HCT116 (cell line): ENCODE measurements around the gene XPC. TPM values are rescaled to one million over a fixed set of nuclear protein-coding genes. Genes with fewer than 3 reads are reported as not detected.

Experiments used
- ATAC-seq: fragments of 200-7000 bp; cut with Tn5 transposase; 2 replicates; pipeline ENCODE4 v1.9.1; 2020; ENCODE audit warnings: mild to moderate bottlenecking, moderate library complexity
- BruUV-seq: library from RNA; stranded (reverse); fragments of 400-500 nt; replicated peaks from 2 replicates; lab custom pipeline; 2021; lab: Mats Ljungman, UMichigan
- CTCF ChIA-PET: fragments of 300-600 bp; sonication (Branson Sonifier 250); formaldehyde crosslinking; loops from one replicate; lab custom pipeline; 2021; ENCODE audit warnings: antibody characterized with exemption; lab: Charles Lee
- POLR2A ChIA-PET: fragments of 300-600, 350-600 bp; sonication (Branson Sonifier 250); formaldehyde crosslinking; loops from one replicate; lab custom pipeline; 2021; ENCODE audit warnings: antibody characterized with exemption; lab: Charles Lee
- RAD21 ChIA-PET, 2 experiments: fragments of 300-600 bp; sonication (Branson Sonifier 250); formaldehyde crosslinking; loops; one replicate each; lab custom pipeline; 2023; ENCODE audit warnings: low total read pairs in 2 of 2; ENCODE audit not compliant: uncharacterized antibody in 2 of 2, unreplicated experiment in 2 of 2, low non-redundant PET in 1 of 2; lab: Charles Lee
- DNase-seq: peaks from one replicate; pipeline ENCODE4 v3.0.0-alpha.2; 2010; ENCODE audit warnings: low read depth, low spot score
- H2AFZ ChIP-seq: fragments of 200-600 bp; shearing (Covaris generic), sonication (generic); 2 replicates; pipeline ENCODE4 v1.6.1; 2017; ENCODE audit warnings: low read depth, mixed run types, mixed read lengths, antibody characterized with exemption, low read length; ENCODE audit not compliant: poor library complexity, severe bottlenecking
- H3K27ac ChIP-seq: 2 replicates; pipeline ENCODE4 v1.5.1; 2012; ENCODE audit warnings: low read depth, low read length
- H3K27me3 ChIP-seq: fragments of 200-600 bp; sonication (generic); 2 replicates; pipeline ENCODE4 v1.6.1; 2016; ENCODE audit warnings: mixed run types, low read length, mixed read lengths; ENCODE audit not compliant: insufficient read depth
- H3K36me3 ChIP-seq, 2 experiments: fragments of 200-500 bp in 1 of 2; fragments of 200-600 bp in 1 of 2; sonication (Bioruptor generic) in 1 of 2; sonication (generic) in 1 of 2; 2 replicates each; pipeline versions ENCODE4 v1.5.1 to v1.6.1; 2014 to 2016; ENCODE audit warnings: low read length in 2 of 2, inconsistent platforms in 1 of 2, mixed read lengths in 1 of 2, mixed run types in 1 of 2; ENCODE audit not compliant: insufficient read depth in 2 of 2, control insufficient read depth in 1 of 2
- H3K4me1 ChIP-seq, 2 experiments: fragments of 200-600 bp in 1 of 2; sonication (generic) in 1 of 2; 2 replicates each; pipeline versions ENCODE4 v1.5.1 to v1.6.1; 2012 to 2017; ENCODE audit warnings: low read length in 2 of 2, inconsistent platforms in 1 of 2, mild to moderate bottlenecking in 1 of 2, mixed read lengths in 1 of 2, mixed run types in 1 of 2, moderate library complexity in 1 of 2; ENCODE audit not compliant: insufficient read depth in 2 of 2, control insufficient read depth in 1 of 2
- H3K4me2 ChIP-seq: fragments of 200-600 bp; sonication (generic); 2 replicates; pipeline ENCODE4 v1.6.1; 2017; ENCODE audit warnings: mixed run types, low read length, mixed read lengths
- H3K4me3 ChIP-seq, 2 experiments: fragments of 200-600 bp in 1 of 2; sonication (generic) in 1 of 2; replicated peaks in 1 of 2; 2 replicates each; pipeline ENCODE4 v1.5.1; 2011 to 2016; ENCODE audit warnings: low read length in 2 of 2, control low read depth in 1 of 2, low read depth in 1 of 2, mild to moderate bottlenecking in 1 of 2, mixed read lengths in 1 of 2, mixed run types in 1 of 2
- H3K79me2 ChIP-seq: fragments of 200-600 bp; sonication (generic); 2 replicates; pipeline ENCODE4 v1.6.1; 2017; ENCODE audit warnings: mild to moderate bottlenecking, mixed run types, low read length, moderate library complexity, mixed read lengths; ENCODE audit not compliant: insufficient read depth
- H3K9ac ChIP-seq: fragments of 200-600 bp; sonication (generic); 2 replicates; pipeline ENCODE4 v1.6.1; 2016; ENCODE audit warnings: low read length, mixed read lengths
- H3K9me2 ChIP-seq: fragments of 200-600 bp; sonication (generic), shearing (Covaris generic); 2 replicates; pipeline ENCODE4 v1.6.1; 2017; ENCODE audit warnings: mixed run types, mild to moderate bottlenecking, moderate library complexity; ENCODE audit not compliant: insufficient read depth
- H3K9me3 ChIP-seq, 2 experiments: fragments of 200-500 bp in 1 of 2; fragments of 200-600 bp in 1 of 2; sonication (Bioruptor generic) in 1 of 2; sonication (generic) in 1 of 2; 2 replicates each; pipeline ENCODE4 v1.6.1; 2014 to 2017; ENCODE audit warnings: low read length in 2 of 2, mixed read lengths in 2 of 2, inconsistent platforms in 1 of 2, low read depth in 1 of 2, mild to moderate bottlenecking in 1 of 2, mixed run types in 1 of 2, moderate library complexity in 1 of 2; ENCODE audit not compliant: control insufficient read depth in 1 of 2, insufficient read depth in 1 of 2
- H4K20me1 ChIP-seq: fragments of 200-600 bp; sonication (generic), shearing (Covaris generic); 2 replicates; pipeline ENCODE4 v1.6.1; 2017; ENCODE audit warnings: mixed run types, mild to moderate bottlenecking, moderate library complexity; ENCODE audit not compliant: insufficient read depth
- CBX3 ChIP-seq: IDR thresholded peaks from 2 replicates; pipeline ENCODE4 v1.6.1; 2012; ENCODE audit warnings: low read depth
- CEBPB ChIP-seq: IDR thresholded peaks from 2 replicates; pipeline ENCODE4 v1.6.1; 2012; ENCODE audit warnings: low read depth
- EGR1 ChIP-seq: IDR thresholded peaks from 2 replicates; pipeline ENCODE4 v1.6.1; 2012; ENCODE audit warnings: low read depth
- EZH2 ChIP-seq: fragments of 200-600 bp; sonication (generic); IDR thresholded peaks from 2 replicates; pipeline ENCODE4 v1.6.1; 2017; ENCODE audit warnings: antibody characterized with exemption, mixed run types
- FOSL1 ChIP-seq: IDR thresholded peaks from 2 replicates; pipeline ENCODE4 v1.6.1; 2012; ENCODE audit warnings: low read depth
- JUND ChIP-seq: IDR thresholded peaks from 2 replicates; pipeline ENCODE4 v1.6.1; 2012
- POLR2A ChIP-seq: IDR thresholded peaks from 2 replicates; pipeline ENCODE4 v1.7.0; 2011; ENCODE audit warnings: borderline replicate concordance; ENCODE audit not compliant: insufficient read depth, insufficient read length; ENCODE audit errors: extremely low read depth
- POLR2AphosphoS5 ChIP-seq: IDR thresholded peaks from 2 replicates; pipeline ENCODE4 v1.6.1; 2011; ENCODE audit warnings: mild to moderate bottlenecking, low read depth, low read length, moderate library complexity
- SIN3A ChIP-seq: IDR thresholded peaks from 2 replicates; pipeline ENCODE4 v1.6.1; 2012; ENCODE audit warnings: low read depth
- SRF ChIP-seq: IDR thresholded peaks from 2 replicates; pipeline ENCODE4 v1.6.1; 2012; ENCODE audit warnings: low read depth
- TCF7L2 ChIP-seq: IDR thresholded peaks from 2 replicates; pipeline ENCODE4 v1.7.0; 2011; ENCODE audit warnings: borderline replicate concordance, inconsistent platforms; ENCODE audit not compliant: insufficient read depth, insufficient read length; ENCODE audit errors: extremely low read depth
- YY1 ChIP-seq: IDR thresholded peaks from 2 replicates; pipeline ENCODE4 v1.6.1; 2011; ENCODE audit warnings: low read length, low read depth, moderate library complexity, mild to moderate bottlenecking; ENCODE audit not compliant: insufficient replicate concordance; ENCODE audit errors: extremely low read depth
- ZFX ChIP-seq: fragments of 450-650 bp; IDR thresholded peaks from 2 replicates; pipeline ENCODE4 v1.6.1; 2017
- ZNF274 ChIP-seq: fragments of 200-500 bp; sonication (Bioruptor generic); IDR thresholded peaks from 2 replicates; pipeline ENCODE4 v1.6.1; 2014; ENCODE audit warnings: mild to moderate bottlenecking, low read depth, low read length, inconsistent platforms
- intact Hi-C: fragments of 100-400 bp; cut with micrococcal nuclease; formaldehyde crosslinking; loops from 2 replicates; pipeline ENCODE4 v1.10.0; 2022
- total RNA-seq: library from RNA; stranded (reverse); gene quantifications from one replicate; pipeline ENCODE4 v1.2.1, GENCODE V29; 2021; ENCODE audit not compliant: unreplicated experiment
- TF ChIP-seq, protein P1 (sequence below): IDR thresholded peaks from 2 replicates; pipeline ENCODE4 v1.6.1; 2012
- TF ChIP-seq, protein P2 (sequence below): IDR thresholded peaks from 2 replicates; pipeline ENCODE4 v1.6.1; 2012
- TF ChIP-seq, protein P3 (sequence below), 3 experiments: fragments of 200-600 bp in 1 of 3; sonication (generic) in 1 of 3; IDR thresholded peaks in 2 of 3; conservative IDR thresholded peaks in 1 of 3; 2 replicates each; pipeline ENCODE4 v1.5.1; 2012 to 2017; ENCODE audit warnings: low read depth in 2 of 3, low read length in 2 of 3, antibody characterized with exemption in 1 of 3, borderline replicate concordance in 1 of 3, control low read depth in 1 of 3, mild to moderate bottlenecking in 1 of 3, mixed read lengths in 1 of 3, mixed run types in 1 of 3, moderate library complexity in 1 of 3; ENCODE audit not compliant: insufficient read depth in 1 of 3
- TF ChIP-seq, protein P4 (sequence below): IDR thresholded peaks from 2 replicates; pipeline ENCODE4 v1.6.1; 2012; ENCODE audit warnings: low read depth

XPC gene
- total RNA-seq, 1 experiment from 2014 or later: 29.5 TPM

DNA sequence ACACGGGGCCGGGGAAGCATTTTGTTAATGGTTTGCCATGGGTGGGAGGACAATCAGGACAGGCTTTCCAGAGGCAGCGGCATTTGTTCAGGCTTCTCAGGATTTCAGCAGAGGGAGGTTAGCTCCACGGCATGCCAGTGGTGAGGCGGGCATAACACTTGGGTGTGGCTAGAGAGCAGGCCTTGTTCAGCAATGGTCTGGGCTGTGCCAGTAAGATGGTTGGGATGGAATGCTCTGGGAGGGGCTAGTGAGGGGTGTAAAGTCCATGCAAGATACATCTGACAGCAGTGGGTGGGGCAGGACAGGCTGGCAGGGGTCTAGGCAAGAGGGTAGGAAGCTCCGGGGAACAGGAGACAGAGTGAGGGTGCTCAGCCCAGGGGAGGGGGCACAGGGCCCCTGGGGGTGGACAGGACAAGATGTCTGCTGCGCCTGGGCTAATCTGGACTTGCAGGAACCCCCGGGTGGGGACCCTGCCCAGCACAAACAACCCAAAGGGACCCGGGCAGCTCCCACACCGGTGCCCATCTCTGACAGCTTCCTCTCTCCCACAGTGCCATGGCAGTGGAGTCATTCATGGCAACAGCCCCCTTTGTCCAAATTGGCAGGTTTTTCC, 45.1 kb downstream of the XPC start:
- peaks cover 6 to 14% of the 10 kb centered on the region in 2 experiments; a peak in 3 of 4 replicates for H3K4me1 ChIP-seq
- H3K4me3 ChIP-seq: no peak overlapping the region
- POLR2A ChIA-PET: no interaction called here
- peaks cover 14% of the 10 kb centered on the region for H3K79me2 ChIP-seq
- CTCF ChIA-PET: no interaction called here
- H3K36me3 ChIP-seq: peaks cover 23 to 54% of the 10 kb centered on the region in 2 experiments; a peak in 3 of 4 replicates
- no peak overlapping the region for H3K4me2 ChIP-seq
- H3K9me3 ChIP-seq: no peaks in the 10 kb centered on the region
- no peaks in the 10 kb centered on the region for H3K27me3 ChIP-seq
- no peaks in the 10 kb centered on the region for H3K9me2 ChIP-seq
- no peak overlapping the region for H3K9ac ChIP-seq
- no peak overlapping the region for H3K27ac ChIP-seq
- BruUV-seq: no TSS peak
- intact Hi-C loops: no loop called here
- RAD21 ChIA-PET: no interaction called here
- DNase-seq (no peak), ATAC-seq (no peak)
- no peaks in the 10 kb centered on the region for H4K20me1 ChIP-seq
- no peak for TF ChIP-seq ZFX
- TF ChIP-seq, protein P1, sequence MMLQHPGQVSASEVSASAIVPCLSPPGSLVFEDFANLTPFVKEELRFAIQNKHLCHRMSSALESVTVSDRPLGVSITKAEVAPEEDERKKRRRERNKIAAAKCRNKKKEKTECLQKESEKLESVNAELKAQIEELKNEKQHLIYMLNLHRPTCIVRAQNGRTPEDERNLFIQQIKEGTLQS: no peak
- no peak for TF ChIP-seq ZNF274
- no peak for TF ChIP-seq FOSL1
- TF ChIP-seq TCF7L2: no peak
- no peak for TF ChIP-seq SIN3A
- TF ChIP-seq EGR1: no peak
- TF ChIP-seq CEBPB: no peak
- TF ChIP-seq, protein P2, sequence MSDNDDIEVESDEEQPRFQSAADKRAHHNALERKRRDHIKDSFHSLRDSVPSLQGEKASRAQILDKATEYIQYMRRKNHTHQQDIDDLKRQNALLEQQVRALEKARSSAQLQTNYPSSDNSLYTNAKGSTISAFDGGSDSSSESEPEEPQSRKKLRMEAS: no peak
- TF ChIP-seq JUND: no peak
- no peak for TF ChIP-seq YY1
- TF ChIP-seq, protein P3, sequence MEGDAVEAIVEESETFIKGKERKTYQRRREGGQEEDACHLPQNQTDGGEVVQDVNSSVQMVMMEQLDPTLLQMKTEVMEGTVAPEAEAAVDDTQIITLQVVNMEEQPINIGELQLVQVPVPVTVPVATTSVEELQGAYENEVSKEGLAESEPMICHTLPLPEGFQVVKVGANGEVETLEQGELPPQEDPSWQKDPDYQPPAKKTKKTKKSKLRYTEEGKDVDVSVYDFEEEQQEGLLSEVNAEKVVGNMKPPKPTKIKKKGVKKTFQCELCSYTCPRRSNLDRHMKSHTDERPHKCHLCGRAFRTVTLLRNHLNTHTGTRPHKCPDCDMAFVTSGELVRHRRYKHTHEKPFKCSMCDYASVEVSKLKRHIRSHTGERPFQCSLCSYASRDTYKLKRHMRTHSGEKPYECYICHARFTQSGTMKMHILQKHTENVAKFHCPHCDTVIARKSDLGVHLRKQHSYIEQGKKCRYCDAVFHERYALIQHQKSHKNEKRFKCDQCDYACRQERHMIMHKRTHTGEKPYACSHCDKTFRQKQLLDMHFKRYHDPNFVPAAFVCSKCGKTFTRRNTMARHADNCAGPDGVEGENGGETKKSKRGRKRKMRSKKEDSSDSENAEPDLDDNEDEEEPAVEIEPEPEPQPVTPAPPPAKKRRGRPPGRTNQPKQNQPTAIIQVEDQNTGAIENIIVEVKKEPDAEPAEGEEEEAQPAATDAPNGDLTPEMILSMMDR (IDR thresholded peaks at IDR 0.05 in 2 of 3, conservative IDR thresholded peaks at IDR 0.05 in 1 of 3; ENCODE audit: borderline replicate concordance in 1 of 3, insufficient read depth in 1 of 3, low read depth in 2 of 3, low read length in 2 of 3): no peak
- TF ChIP-seq CBX3: no peak
- TF ChIP-seq, protein P4, sequence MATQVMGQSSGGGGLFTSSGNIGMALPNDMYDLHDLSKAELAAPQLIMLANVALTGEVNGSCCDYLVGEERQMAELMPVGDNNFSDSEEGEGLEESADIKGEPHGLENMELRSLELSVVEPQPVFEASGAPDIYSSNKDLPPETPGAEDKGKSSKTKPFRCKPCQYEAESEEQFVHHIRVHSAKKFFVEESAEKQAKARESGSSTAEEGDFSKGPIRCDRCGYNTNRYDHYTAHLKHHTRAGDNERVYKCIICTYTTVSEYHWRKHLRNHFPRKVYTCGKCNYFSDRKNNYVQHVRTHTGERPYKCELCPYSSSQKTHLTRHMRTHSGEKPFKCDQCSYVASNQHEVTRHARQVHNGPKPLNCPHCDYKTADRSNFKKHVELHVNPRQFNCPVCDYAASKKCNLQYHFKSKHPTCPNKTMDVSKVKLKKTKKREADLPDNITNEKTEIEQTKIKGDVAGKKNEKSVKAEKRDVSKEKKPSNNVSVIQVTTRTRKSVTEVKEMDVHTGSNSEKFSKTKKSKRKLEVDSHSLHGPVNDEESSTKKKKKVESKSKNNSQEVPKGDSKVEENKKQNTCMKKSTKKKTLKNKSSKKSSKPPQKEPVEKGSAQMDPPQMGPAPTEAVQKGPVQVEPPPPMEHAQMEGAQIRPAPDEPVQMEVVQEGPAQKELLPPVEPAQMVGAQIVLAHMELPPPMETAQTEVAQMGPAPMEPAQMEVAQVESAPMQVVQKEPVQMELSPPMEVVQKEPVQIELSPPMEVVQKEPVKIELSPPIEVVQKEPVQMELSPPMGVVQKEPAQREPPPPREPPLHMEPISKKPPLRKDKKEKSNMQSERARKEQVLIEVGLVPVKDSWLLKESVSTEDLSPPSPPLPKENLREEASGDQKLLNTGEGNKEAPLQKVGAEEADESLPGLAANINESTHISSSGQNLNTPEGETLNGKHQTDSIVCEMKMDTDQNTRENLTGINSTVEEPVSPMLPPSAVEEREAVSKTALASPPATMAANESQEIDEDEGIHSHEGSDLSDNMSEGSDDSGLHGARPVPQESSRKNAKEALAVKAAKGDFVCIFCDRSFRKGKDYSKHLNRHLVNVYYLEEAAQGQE: no peak
- no peak for TF ChIP-seq POLR2AphosphoS5
- TF ChIP-seq EZH2: no peak
- TF ChIP-seq POLR2A: no peak
- no peak for TF ChIP-seq SRF
- no peak overlapping the region for H2AFZ ChIP-seq
